WTC11 (cell line): ENCODE measurements around the gene PPP6R1. TPM values are rescaled to one million over a fixed set of nuclear protein-coding genes. Genes with fewer than 3 reads are reported as not detected.

Experiments used
- CREM ChIP-seq: sonication (generic); formaldehyde crosslinking; IDR thresholded peaks from 2 replicates; pipeline ENCODE4 v1.8.1; 2022; ENCODE audit warnings: mild to moderate bottlenecking, missing genetic modification reagents, moderate library complexity
- ELF4 ChIP-seq: sonication (generic); formaldehyde crosslinking; IDR thresholded peaks from 2 replicates; pipeline ENCODE4 v1.8.1; 2022; ENCODE audit warnings: low read depth, mild to moderate bottlenecking, moderate library complexity, missing genetic modification reagents
- ESRRA ChIP-seq: sonication (generic); formaldehyde crosslinking; IDR thresholded peaks from 2 replicates; pipeline ENCODE4 v1.8.1; 2022; ENCODE audit warnings: mild to moderate bottlenecking, missing genetic modification reagents, borderline replicate concordance
- ETV6 ChIP-seq: sonication (generic); formaldehyde crosslinking; IDR thresholded peaks from 2 replicates; pipeline ENCODE4 v1.8.1; 2022; ENCODE audit warnings: mild to moderate bottlenecking, missing genetic modification reagents
- GRHL2 ChIP-seq: fragments of 250-450 bp; sonication (Bioruptor Pico); IDR thresholded peaks from 2 replicates; pipeline ENCODE4 v1.8.0; 2022; ENCODE audit warnings: mild to moderate bottlenecking, moderate library complexity; ENCODE audit not compliant: insufficient replicate concordance, severe bottlenecking
- JUN ChIP-seq: sonication (generic); formaldehyde crosslinking; IDR thresholded peaks from 2 replicates; pipeline ENCODE4 v1.8.0; 2023; ENCODE audit warnings: mild to moderate bottlenecking, missing genetic modification reagents
- MYBL2 ChIP-seq: sonication (generic); formaldehyde crosslinking; IDR thresholded peaks from 2 replicates; pipeline ENCODE4 v1.8.1; 2023; ENCODE audit warnings: mild to moderate bottlenecking, moderate library complexity, missing genetic modification reagents
- NFYB ChIP-seq: sonication (generic); formaldehyde crosslinking; conservative IDR thresholded peaks from 2 replicates; pipeline ENCODE4 v1.8.0; 2022; ENCODE audit warnings: low read depth, missing genetic modification reagents
- NR1H2 ChIP-seq: sonication (generic); formaldehyde crosslinking; IDR thresholded peaks from 2 replicates; pipeline ENCODE4 v1.9.0; 2021; ENCODE audit warnings: mild to moderate bottlenecking, moderate library complexity, missing genetic modification reagents
- NR2C2 ChIP-seq: sonication (generic); formaldehyde crosslinking; IDR thresholded peaks from 2 replicates; pipeline ENCODE4 v1.8.0; 2022; ENCODE audit warnings: mild to moderate bottlenecking, missing genetic modification reagents
- NR3C1 ChIP-seq: sonication (generic); formaldehyde crosslinking; conservative IDR thresholded peaks from 2 replicates; pipeline ENCODE4 v1.8.1; 2023; ENCODE audit warnings: low read depth, mild to moderate bottlenecking, missing genetic modification reagents
- OVOL2 ChIP-seq: fragments of 250-450 bp; sonication (Bioruptor Pico); IDR thresholded peaks from 2 replicates; pipeline ENCODE4 v1.9.0; 2021; ENCODE audit warnings: mild to moderate bottlenecking, borderline replicate concordance
- PRRX2 ChIP-seq: fragments of 250-450 bp; sonication (Bioruptor Pico); IDR thresholded peaks from 2 replicates; pipeline ENCODE4 v1.8.0; 2021; ENCODE audit warnings: mild to moderate bottlenecking
- RORB ChIP-seq: fragments of 250-450 bp; sonication (Bioruptor Pico); IDR thresholded peaks from 2 replicates; pipeline ENCODE4 v1.9.0; 2021; ENCODE audit warnings: mild to moderate bottlenecking
- SMAD3 ChIP-seq: sonication (generic); formaldehyde crosslinking; IDR thresholded peaks from 2 replicates; pipeline ENCODE4 v1.8.0; 2022; ENCODE audit warnings: missing genetic modification reagents, mild to moderate bottlenecking, borderline replicate concordance
- TCF7 ChIP-seq: sonication (generic); formaldehyde crosslinking; IDR thresholded peaks from 2 replicates; pipeline ENCODE4 v1.8.0; 2022; ENCODE audit warnings: mild to moderate bottlenecking, low read depth, missing genetic modification reagents, moderate library complexity
- TEAD4 ChIP-seq: sonication (generic); formaldehyde crosslinking; IDR thresholded peaks from 2 replicates; pipeline ENCODE4 v1.8.0; 2022; ENCODE audit warnings: mild to moderate bottlenecking, missing genetic modification reagents
- TP53 ChIP-seq: sonication (generic); formaldehyde crosslinking; IDR thresholded peaks from 2 replicates; pipeline ENCODE4 v1.8.1; 2023; ENCODE audit warnings: mild to moderate bottlenecking, missing genetic modification reagents
- ZNF263 ChIP-seq: sonication (generic); formaldehyde crosslinking; IDR thresholded peaks from 2 replicates; pipeline ENCODE4 v1.8.1; 2022; ENCODE audit warnings: low read depth, mild to moderate bottlenecking, moderate library complexity, missing genetic modification reagents
- ZNF396 ChIP-seq: fragments of 250-450 bp; sonication (Bioruptor Pico); IDR thresholded peaks from 2 replicates; pipeline ENCODE4 v1.8.0; 2021; ENCODE audit warnings: mild to moderate bottlenecking, moderate library complexity, borderline replicate concordance
- ZNF423 ChIP-seq: fragments of 250-450 bp; sonication (Bioruptor Pico); IDR thresholded peaks from 2 replicates; pipeline ENCODE4 v2.1.2; 2022; ENCODE audit warnings: mild to moderate bottlenecking, moderate library complexity
- total RNA-seq: library from RNA; stranded (reverse); gene quantifications from 3 replicates; pipeline ENCODE4 v1.2.3, GENCODE V29; 2021
- TF ChIP-seq, protein P1 (sequence below): sonication (generic); formaldehyde crosslinking; IDR thresholded peaks from 2 replicates; pipeline ENCODE4 v1.8.0; 2022; ENCODE audit warnings: mild to moderate bottlenecking, missing genetic modification reagents
- TF ChIP-seq, protein P2 (sequence below): sonication (generic); formaldehyde crosslinking; IDR thresholded peaks from 2 replicates; pipeline ENCODE4 v1.8.1; 2023; ENCODE audit warnings: mild to moderate bottlenecking, missing genetic modification reagents, borderline replicate concordance
- TF ChIP-seq, protein P3 (sequence below): sonication (generic); formaldehyde crosslinking; IDR thresholded peaks from 2 replicates; pipeline ENCODE4 v1.8.1; 2023; ENCODE audit warnings: mild to moderate bottlenecking, missing genetic modification reagents, moderate library complexity
- TF ChIP-seq, protein P4 (sequence below): fragments of 250-450 bp; sonication (Bioruptor Pico); IDR thresholded peaks from 2 replicates; pipeline ENCODE4 v1.9.0; 2021; ENCODE audit warnings: mild to moderate bottlenecking
- TF ChIP-seq, protein P5 (sequence below): fragments of 200-600 bp; IDR thresholded peaks from 2 replicates; pipeline ENCODE4 v1.8.0; 2022; ENCODE audit warnings: antibody characterized with exemption
- TF ChIP-seq, protein P6 (sequence below): sonication (generic); formaldehyde crosslinking; IDR thresholded peaks from 2 replicates; pipeline ENCODE4 v1.8.1; 2022; ENCODE audit warnings: low read depth, mild to moderate bottlenecking, moderate library complexity, missing genetic modification reagents, borderline replicate concordance
- TF ChIP-seq, protein P7 (sequence below): sonication (generic); formaldehyde crosslinking; conservative IDR thresholded peaks from 2 replicates; pipeline ENCODE4 v1.8.1; 2023; ENCODE audit warnings: mild to moderate bottlenecking, low read depth, missing genetic modification reagents, moderate library complexity

Gene PPP6R1
- total RNA-seq, 1 experiment from 2014 or later: 91.8 TPM

DNA sequence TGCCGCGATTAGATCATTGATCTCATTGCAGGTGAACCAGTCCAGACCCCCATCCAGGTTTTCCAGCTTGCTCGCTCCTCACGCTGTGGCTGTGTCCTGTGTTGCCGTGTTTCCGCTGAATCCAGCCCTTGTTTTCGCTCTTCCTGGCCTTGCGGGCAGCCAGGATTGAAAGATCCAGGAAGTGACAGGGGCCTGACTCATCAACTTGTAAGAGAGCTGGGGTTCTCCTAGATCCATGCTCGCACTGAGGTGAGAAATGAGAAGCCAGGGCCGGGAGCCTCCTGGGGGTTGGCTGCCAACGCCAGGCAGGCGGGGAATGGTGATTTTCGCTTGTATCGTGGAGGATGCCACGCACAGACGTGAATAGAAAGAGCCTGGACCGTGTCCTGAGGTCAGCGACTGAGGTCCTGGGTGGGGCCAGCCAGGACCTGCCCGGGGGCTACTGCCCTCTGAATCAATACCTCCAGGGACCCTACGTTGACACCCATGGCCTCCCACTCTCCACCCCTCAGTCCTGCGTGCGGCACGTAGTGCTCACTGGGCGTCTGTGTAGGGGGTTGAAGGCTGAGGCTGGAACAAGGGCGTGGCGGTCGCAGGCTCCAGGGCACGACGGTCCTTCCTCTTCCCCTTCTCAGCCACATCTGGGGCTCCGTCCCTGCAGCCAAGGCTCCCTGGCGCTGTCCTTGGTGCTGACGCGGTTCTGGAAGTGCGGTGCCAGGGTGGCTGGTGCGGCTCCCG, 42.2 kb downstream of the PPP6R1 start (continued):
- TF ChIP-seq MYBL2 (CRISPR knock-in tag): peak; percentile 98
- peak; percentile 88; the same call in 1 of the 2 replicates for TF ChIP-seq ESRRA (CRISPR knock-in tag)
- no peak for TF ChIP-seq ZNF423 (CRISPR knock-in tag)
- TF ChIP-seq ELF4 (CRISPR knock-in tag): peak; percentile 47; the same call in 1 of the 2 replicates
- TF ChIP-seq CREM (CRISPR knock-in tag): no peak
- TF ChIP-seq OVOL2: no peak
- TF ChIP-seq, protein P1, sequence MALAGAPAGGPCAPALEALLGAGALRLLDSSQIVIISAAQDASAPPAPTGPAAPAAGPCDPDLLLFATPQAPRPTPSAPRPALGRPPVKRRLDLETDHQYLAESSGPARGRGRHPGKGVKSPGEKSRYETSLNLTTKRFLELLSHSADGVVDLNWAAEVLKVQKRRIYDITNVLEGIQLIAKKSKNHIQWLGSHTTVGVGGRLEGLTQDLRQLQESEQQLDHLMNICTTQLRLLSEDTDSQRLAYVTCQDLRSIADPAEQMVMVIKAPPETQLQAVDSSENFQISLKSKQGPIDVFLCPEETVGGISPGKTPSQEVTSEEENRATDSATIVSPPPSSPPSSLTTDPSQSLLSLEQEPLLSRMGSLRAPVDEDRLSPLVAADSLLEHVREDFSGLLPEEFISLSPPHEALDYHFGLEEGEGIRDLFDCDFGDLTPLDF (CRISPR knock-in tag): 0 out of 2 replicates have a peak, but pooled peaks have one; percentile 41
- TF ChIP-seq, protein P2, sequence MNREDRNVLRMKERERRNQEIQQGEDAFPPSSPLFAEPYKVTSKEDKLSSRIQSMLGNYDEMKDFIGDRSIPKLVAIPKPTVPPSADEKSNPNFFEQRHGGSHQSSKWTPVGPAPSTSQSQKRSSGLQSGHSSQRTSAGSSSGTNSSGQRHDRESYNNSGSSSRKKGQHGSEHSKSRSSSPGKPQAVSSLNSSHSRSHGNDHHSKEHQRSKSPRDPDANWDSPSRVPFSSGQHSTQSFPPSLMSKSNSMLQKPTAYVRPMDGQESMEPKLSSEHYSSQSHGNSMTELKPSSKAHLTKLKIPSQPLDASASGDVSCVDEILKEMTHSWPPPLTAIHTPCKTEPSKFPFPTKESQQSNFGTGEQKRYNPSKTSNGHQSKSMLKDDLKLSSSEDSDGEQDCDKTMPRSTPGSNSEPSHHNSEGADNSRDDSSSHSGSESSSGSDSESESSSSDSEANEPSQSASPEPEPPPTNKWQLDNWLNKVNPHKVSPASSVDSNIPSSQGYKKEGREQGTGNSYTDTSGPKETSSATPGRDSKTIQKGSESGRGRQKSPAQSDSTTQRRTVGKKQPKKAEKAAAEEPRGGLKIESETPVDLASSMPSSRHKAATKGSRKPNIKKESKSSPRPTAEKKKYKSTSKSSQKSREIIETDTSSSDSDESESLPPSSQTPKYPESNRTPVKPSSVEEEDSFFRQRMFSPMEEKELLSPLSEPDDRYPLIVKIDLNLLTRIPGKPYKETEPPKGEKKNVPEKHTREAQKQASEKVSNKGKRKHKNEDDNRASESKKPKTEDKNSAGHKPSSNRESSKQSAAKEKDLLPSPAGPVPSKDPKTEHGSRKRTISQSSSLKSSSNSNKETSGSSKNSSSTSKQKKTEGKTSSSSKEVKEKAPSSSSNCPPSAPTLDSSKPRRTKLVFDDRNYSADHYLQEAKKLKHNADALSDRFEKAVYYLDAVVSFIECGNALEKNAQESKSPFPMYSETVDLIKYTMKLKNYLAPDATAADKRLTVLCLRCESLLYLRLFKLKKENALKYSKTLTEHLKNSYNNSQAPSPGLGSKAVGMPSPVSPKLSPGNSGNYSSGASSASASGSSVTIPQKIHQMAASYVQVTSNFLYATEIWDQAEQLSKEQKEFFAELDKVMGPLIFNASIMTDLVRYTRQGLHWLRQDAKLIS: no peak
- TF ChIP-seq TCF7 (CRISPR knock-in tag): peak; percentile 97
- TF ChIP-seq, protein P3, sequence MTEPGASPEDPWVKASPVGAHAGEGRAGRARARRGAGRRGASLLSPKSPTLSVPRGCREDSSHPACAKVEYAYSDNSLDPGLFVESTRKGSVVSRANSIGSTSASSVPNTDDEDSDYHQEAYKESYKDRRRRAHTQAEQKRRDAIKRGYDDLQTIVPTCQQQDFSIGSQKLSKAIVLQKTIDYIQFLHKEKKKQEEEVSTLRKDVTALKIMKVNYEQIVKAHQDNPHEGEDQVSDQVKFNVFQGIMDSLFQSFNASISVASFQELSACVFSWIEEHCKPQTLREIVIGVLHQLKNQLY (CRISPR knock-in tag): peak; percentile 93; the same call in 1 of the 2 replicates
- TF ChIP-seq, protein P4, sequence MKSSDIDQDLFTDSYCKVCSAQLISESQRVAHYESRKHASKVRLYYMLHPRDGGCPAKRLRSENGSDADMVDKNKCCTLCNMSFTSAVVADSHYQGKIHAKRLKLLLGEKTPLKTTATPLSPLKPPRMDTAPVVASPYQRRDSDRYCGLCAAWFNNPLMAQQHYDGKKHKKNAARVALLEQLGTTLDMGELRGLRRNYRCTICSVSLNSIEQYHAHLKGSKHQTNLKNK (CRISPR knock-in tag): no peak
- TF ChIP-seq, protein P5, sequence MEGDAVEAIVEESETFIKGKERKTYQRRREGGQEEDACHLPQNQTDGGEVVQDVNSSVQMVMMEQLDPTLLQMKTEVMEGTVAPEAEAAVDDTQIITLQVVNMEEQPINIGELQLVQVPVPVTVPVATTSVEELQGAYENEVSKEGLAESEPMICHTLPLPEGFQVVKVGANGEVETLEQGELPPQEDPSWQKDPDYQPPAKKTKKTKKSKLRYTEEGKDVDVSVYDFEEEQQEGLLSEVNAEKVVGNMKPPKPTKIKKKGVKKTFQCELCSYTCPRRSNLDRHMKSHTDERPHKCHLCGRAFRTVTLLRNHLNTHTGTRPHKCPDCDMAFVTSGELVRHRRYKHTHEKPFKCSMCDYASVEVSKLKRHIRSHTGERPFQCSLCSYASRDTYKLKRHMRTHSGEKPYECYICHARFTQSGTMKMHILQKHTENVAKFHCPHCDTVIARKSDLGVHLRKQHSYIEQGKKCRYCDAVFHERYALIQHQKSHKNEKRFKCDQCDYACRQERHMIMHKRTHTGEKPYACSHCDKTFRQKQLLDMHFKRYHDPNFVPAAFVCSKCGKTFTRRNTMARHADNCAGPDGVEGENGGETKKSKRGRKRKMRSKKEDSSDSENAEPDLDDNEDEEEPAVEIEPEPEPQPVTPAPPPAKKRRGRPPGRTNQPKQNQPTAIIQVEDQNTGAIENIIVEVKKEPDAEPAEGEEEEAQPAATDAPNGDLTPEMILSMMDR: no peak
- TF ChIP-seq NR2C2 (CRISPR knock-in tag): peak; percentile 61
- peak; percentile 98 for TF ChIP-seq SMAD3 (CRISPR knock-in tag)
- TF ChIP-seq GRHL2 (CRISPR knock-in tag): no peak
- TF ChIP-seq NR1H2 (CRISPR knock-in tag): peak; percentile 77; the same call in 1 of the 2 replicates
- TF ChIP-seq, protein P6, sequence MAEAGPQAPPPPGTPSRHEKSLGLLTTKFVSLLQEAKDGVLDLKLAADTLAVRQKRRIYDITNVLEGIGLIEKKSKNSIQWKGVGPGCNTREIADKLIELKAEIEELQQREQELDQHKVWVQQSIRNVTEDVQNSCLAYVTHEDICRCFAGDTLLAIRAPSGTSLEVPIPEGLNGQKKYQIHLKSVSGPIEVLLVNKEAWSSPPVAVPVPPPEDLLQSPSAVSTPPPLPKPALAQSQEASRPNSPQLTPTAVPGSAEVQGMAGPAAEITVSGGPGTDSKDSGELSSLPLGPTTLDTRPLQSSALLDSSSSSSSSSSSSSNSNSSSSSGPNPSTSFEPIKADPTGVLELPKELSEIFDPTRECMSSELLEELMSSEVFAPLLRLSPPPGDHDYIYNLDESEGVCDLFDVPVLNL (CRISPR knock-in tag): peak; percentile 94
- TF ChIP-seq PRRX2: no peak
- peak; percentile 97 for TF ChIP-seq ETV6 (CRISPR knock-in tag)
- peak; percentile 96 for TF ChIP-seq TEAD4
- TF ChIP-seq TP53: no peak; the same call in 1 of the 2 replicates
- peak; percentile 97 for TF ChIP-seq JUN (CRISPR knock-in tag)
- TF ChIP-seq, protein P7, sequence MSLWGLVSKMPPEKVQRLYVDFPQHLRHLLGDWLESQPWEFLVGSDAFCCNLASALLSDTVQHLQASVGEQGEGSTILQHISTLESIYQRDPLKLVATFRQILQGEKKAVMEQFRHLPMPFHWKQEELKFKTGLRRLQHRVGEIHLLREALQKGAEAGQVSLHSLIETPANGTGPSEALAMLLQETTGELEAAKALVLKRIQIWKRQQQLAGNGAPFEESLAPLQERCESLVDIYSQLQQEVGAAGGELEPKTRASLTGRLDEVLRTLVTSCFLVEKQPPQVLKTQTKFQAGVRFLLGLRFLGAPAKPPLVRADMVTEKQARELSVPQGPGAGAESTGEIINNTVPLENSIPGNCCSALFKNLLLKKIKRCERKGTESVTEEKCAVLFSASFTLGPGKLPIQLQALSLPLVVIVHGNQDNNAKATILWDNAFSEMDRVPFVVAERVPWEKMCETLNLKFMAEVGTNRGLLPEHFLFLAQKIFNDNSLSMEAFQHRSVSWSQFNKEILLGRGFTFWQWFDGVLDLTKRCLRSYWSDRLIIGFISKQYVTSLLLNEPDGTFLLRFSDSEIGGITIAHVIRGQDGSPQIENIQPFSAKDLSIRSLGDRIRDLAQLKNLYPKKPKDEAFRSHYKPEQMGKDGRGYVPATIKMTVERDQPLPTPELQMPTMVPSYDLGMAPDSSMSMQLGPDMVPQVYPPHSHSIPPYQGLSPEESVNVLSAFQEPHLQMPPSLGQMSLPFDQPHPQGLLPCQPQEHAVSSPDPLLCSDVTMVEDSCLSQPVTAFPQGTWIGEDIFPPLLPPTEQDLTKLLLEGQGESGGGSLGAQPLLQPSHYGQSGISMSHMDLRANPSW (CRISPR knock-in tag): no peak
- peak; percentile 52 for TF ChIP-seq NFYB (CRISPR knock-in tag)
- TF ChIP-seq NR3C1 (CRISPR knock-in tag): no peak
- no peak for TF ChIP-seq ZNF263 (CRISPR knock-in tag)
- TF ChIP-seq ZNF396 (CRISPR knock-in tag): no peak
- no peak for TF ChIP-seq RORB (CRISPR knock-in tag)
